Fibroblast of pulmonary artery (primary cell): Measurements from ENCODE around the gene PLXNA4.

ENCODE experiments used
- DNase-seq: peaks from one replicate; pipeline ENCODE4 v3.0.0-alpha.2; 2010; ENCODE audit warnings: low read depth
- H3K4me3 ChIP-seq: replicated peaks from 2 replicates; pipeline ENCODE4 v1.5.1; 2011; ENCODE audit warnings: low read depth, mild to moderate bottlenecking, control low read depth, low read length, moderate library complexity
- TF ChIP-seq, protein P1 (sequence below): IDR thresholded peaks from 2 replicates; pipeline ENCODE4 v1.5.1; 2011; ENCODE audit warnings: mild to moderate bottlenecking, control low read depth, low read length, inconsistent platforms; ENCODE audit errors: missing control alignments

The PLXNA4 gene

DNA sequence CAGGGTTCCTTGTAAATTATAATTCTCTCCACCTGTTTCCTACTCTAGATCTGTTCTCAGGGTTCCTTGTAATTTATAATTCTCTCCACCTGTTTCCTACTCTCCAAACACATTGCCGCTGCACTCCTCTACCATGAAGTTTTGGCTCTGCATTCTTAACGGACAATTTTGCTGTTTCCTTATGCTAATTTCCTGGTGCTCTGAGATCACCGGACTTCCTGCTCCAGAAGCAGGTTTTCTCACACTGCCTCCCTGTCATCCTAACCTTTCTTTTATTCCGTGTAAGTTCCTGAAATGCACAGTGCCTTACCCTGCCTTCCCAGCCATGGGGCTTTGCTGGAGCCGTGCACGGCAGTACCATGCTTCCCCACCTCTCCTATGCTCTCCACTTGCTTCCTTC, 256.8 kb downstream of the PLXNA4 start:
- TF ChIP-seq, protein P1, sequence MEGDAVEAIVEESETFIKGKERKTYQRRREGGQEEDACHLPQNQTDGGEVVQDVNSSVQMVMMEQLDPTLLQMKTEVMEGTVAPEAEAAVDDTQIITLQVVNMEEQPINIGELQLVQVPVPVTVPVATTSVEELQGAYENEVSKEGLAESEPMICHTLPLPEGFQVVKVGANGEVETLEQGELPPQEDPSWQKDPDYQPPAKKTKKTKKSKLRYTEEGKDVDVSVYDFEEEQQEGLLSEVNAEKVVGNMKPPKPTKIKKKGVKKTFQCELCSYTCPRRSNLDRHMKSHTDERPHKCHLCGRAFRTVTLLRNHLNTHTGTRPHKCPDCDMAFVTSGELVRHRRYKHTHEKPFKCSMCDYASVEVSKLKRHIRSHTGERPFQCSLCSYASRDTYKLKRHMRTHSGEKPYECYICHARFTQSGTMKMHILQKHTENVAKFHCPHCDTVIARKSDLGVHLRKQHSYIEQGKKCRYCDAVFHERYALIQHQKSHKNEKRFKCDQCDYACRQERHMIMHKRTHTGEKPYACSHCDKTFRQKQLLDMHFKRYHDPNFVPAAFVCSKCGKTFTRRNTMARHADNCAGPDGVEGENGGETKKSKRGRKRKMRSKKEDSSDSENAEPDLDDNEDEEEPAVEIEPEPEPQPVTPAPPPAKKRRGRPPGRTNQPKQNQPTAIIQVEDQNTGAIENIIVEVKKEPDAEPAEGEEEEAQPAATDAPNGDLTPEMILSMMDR: no peak
- no peak for DNase-seq
- H3K4me3 ChIP-seq: no peak overlapping the region

DNA sequence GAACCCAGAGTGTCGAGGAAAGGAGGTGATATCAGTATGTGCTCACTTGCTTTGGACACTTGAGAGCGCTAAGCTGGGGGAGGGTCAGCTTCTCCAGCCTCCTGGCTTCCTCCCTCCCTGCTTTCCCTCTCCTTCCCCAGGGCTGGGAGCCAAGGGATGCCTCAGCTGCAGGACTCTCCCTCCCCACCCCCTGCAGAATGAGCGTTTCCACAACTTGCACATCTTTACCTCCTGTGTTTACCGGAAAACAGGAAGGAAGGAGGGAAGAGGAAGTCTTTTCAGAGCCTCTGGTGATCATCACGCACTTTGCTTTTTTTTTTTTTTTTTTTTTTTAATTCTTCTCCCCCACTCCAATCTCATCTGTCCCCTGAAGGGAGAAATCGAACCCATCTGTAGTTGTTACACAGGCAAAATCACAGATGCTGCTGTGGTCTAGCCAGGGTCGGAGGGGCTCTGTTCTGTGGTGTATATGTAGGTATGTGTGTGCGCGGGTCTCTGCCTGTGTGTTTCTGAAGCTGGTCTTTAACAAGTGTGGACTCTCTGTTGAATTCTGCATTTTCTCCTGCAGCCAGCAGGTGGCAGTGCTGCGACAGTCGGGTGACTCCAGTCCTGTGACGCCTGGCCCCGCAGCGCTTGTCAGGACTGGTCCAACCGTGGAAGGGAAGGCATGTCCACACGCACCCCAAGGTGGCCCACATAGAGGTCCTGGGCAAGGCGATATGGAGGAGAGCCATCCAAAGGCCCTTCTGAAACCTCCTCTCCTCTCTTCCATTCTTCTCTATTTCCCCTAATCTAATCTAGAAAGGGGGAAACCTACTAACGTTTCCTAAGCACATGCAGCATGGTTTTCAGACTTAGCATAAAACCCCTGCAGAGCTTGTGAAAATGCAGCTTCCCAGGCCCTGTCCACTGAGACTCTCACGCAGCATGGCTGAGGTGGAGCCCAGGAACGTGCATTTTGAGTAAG, 257.6 kb downstream of the PLXNA4 start:
- TF ChIP-seq, protein P1: peak; percentile 88
- no peak overlapping the region for H3K4me3 ChIP-seq
- peak; percentile 91 for DNase-seq

DNA sequence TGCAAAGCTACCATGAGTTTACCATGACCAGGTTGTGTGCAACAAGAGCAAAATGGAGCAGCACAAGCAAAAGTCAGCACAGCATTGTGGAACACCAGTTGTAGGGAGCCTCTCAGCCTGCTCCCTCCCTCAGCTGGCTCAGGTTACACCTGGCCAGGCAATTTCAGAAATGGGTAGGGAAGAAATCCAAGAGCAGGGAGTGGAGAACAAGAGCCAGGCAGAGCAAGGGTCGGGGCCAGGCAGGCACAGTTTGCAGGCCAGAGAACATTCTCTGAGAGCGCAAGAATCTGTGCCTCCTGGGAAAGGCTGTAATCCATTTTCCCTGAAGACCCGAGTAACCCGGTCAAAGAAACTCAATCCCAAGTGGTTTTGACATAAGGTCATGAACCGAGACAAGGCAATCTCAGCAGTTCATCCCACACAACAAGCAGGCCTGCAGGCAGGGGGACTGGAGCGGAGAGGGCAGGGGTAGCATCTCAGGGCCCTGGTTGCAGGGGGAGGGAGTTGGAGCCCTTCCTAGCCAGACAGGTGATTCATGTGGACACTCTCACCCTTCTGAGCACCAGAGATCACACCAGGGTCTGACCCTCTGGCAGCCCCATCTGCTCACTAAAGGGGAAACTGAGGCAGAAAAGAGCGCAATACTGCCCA, 258.4 kb downstream of the PLXNA4 start:
- no peak for DNase-seq
- H3K4me3 ChIP-seq: no peak overlapping the region
- TF ChIP-seq, protein P1: no peak

DNA sequence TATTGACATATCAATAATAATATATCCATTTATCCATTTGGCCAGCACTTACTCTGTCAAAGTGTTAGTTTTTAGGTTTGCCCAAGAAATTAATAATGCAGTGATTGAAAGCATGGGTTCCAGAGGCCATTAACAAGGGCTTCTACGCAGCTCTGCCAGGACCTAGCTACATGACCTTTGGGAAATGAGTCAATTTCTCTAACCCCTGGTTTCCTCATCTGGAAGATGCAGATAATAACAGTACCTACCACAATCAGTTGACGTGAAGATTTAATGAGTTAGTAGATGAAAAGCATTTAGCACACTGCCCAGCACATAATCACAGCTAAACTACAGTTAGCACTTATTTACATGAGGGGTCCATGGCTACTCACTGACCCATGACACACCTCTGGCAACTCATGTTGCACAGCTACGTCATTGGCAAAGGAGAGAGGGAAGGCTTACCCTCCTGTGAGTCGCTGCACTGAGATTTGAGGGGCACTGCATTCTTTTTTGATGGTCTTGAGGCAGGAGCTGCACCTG, 263.7 kb downstream of the PLXNA4 start:
- H3K4me3 ChIP-seq: no peak overlapping the region
- TF ChIP-seq, protein P1: no peak
- no peak for DNase-seq

DNA sequence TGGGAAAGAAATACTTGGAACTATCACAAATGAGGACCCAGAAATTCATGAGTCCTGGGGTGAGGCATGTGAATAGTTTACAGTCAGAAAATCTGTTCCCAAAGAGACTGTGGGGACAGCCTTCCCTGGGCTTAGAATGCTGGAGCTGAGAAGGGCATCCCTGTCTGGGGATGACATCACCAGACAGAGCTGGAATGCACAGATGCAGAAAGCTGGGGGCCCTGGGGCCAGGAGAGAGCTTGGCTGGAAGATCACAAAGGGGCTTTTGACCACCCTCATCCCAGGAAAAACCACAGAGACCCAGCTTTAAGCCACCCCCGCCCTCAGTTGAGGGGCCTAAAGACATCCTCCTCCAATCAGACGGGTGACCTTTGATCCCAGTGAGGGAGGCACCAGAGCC, 264.5 kb downstream of the PLXNA4 start:
- TF ChIP-seq, protein P1: no peak
- H3K4me3 ChIP-seq: no peak overlapping the region
- DNase-seq: no peak

DNA sequence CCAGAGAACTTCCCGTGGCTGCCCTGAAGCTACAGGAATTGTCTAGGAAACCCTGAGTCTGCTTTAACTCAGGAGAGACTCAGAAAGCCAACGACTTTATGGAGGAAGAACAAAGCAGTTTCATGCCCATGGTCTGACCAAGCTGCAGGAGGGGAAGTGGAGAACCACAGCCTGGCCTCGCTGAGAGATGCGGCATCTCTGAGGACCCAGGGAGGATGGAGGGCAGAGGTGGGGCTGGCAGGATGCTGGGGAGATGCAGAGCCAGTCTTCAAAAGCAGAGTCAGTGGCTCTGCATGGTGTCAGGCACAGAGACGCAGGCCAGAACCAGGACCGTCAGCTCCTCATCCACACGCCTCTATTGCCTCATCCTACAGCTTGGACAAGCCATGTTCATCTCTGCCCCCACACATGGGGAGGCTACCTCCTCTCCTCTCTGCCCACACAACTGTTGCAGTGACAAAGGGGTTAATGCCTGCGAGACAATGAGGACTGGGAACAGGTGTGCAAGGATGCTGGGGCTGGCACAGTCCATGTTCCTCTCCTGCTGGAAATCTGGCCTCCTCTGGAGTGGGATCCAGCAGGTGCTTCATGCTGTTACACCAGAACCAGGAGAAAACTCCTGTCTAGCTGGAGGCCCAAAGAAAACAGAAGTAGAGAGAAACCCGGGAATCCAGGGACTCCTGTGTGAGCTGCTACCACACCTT, 267.0 kb downstream of the PLXNA4 start:
- no peak for DNase-seq
- H3K4me3 ChIP-seq: no peak overlapping the region
- TF ChIP-seq, protein P1: no peak
